A549 (cell line): ENCODE data around the gene PCYT2. TPM values are rescaled to one million over a fixed set of nuclear protein-coding genes. Genes with fewer than 3 reads are reported as not detected.

Source experiments
- ATAC-seq, 2 experiments: fragments of 200-7000 bp in 1 of 2; fragments of >200 bp in 1 of 2; cut with Nextera tagmentation in 1 of 2; cut with Tn5 transposase in 1 of 2; 3 replicates each; pipeline versions ENCODE4 v1.8.0 to v1.9.1; 2018 to 2020; ENCODE audit warnings: mild to moderate bottlenecking in 1 of 2, moderate library complexity in 1 of 2
- CTCF ChIA-PET: fragments of 300-600 bp; sonication (Branson Sonifier 250); formaldehyde crosslinking; extraction: SDS; loops from one replicate; lab custom pipeline; 2021; ENCODE audit warnings: antibody characterized with exemption, inconsistent platforms; lab: Yijun Ruan, JAX
- POLR2A ChIA-PET: fragments of 350-600 bp; formaldehyde crosslinking; extraction: SDS; loops from one replicate; lab custom pipeline; 2021; ENCODE audit warnings: antibody characterized with exemption, inconsistent platforms; lab: Yijun Ruan, JAX
- DNase-seq, 2 experiments: peaks; one replicate each; pipeline versions ENCODE4 v3.0.0 to v3.0.0-alpha.2; 2011 to 2016; ENCODE audit warnings: low read depth in 1 of 2, low spot score in 1 of 2
- FAIRE-seq: peaks from 2 replicates; lab custom pipeline; 2011; peaks lifted over from hg19 to GRCh38; lab: Jason Lieb, UNC
- H3K27ac ChIP-seq, 2 experiments: fragments of >200 bp; sonication (Bioruptor Twin); formaldehyde crosslinking; 3 replicates each; pipeline ENCODE4 v1.5.1; 2016 to 2017
- H3K4me1 ChIP-seq: fragments of >200 bp; sonication (Bioruptor Twin); formaldehyde crosslinking; 3 replicates; pipeline ENCODE4 v1.6.1; 2016
- H3K4me2 ChIP-seq: fragments of >200 bp; sonication (Bioruptor Twin); formaldehyde crosslinking; 3 replicates; pipeline ENCODE4 v1.6.1; 2016
- H3K4me3 ChIP-seq: fragments of >200 bp; sonication (Bioruptor Twin); formaldehyde crosslinking; 3 replicates; pipeline ENCODE4 v1.5.1; 2016
- H3K9me3 ChIP-seq: fragments of >200 bp; sonication (Bioruptor Twin); formaldehyde crosslinking; 3 replicates; pipeline ENCODE4 v1.6.1; 2016
- ATOH8 ChIP-seq: fragments of 250-450 bp; sonication (Bioruptor Pico); IDR thresholded peaks from 2 replicates; pipeline ENCODE4 v1.5.0; 2020; ENCODE audit warnings: low read depth, mild to moderate bottlenecking, moderate library complexity
- EHMT2 ChIP-seq: fragments of 200-600 bp; sonication (generic); IDR thresholded peaks from 2 replicates; pipeline ENCODE4 v1.6.1; 2016; ENCODE audit warnings: antibody characterized with exemption, low read depth, mild to moderate bottlenecking, moderate library complexity
- EP300 ChIP-seq, 2 experiments: fragments of >200 bp; sonication (Bioruptor Twin); formaldehyde crosslinking; IDR thresholded peaks; 2 replicates in 1 of 2; 3 replicates in 1 of 2; pipeline ENCODE4 v1.6.1; 2016 to 2017
- FOSB ChIP-seq: fragments of 250-450 bp; sonication (Bioruptor Pico); IDR thresholded peaks from 2 replicates; pipeline ENCODE4 v1.5.0; 2020; ENCODE audit warnings: mild to moderate bottlenecking, moderate library complexity
- HMGXB4 ChIP-seq: fragments of 250-450 bp; sonication (Bioruptor Pico); IDR thresholded peaks from 2 replicates; pipeline ENCODE4 v1.5.0; 2021; ENCODE audit warnings: mild to moderate bottlenecking, moderate library complexity, borderline replicate concordance
- JUN ChIP-seq, 2 experiments: fragments of >200 bp; sonication (Bioruptor Twin); formaldehyde crosslinking; IDR thresholded peaks; 2 replicates in 1 of 2; 3 replicates in 1 of 2; pipeline ENCODE4 v1.6.1; 2016 to 2017
- JUNB ChIP-seq: fragments of >200 bp; sonication (Bioruptor Twin); formaldehyde crosslinking; IDR thresholded peaks from 2 replicates; pipeline ENCODE4 v1.6.1; 2016
- MAX ChIP-seq: IDR thresholded peaks from 2 replicates; pipeline ENCODE4 v1.6.1; 2012
- MYC ChIP-seq: IDR thresholded peaks from 2 replicates; pipeline ENCODE4 v1.6.1; 2012; ENCODE audit warnings: mild to moderate bottlenecking, inconsistent platforms, low read length, improper control_type of control experiment, borderline replicate concordance
- NPAS2 ChIP-seq: fragments of 250-450 bp; sonication (Bioruptor Pico); IDR thresholded peaks from 2 replicates; pipeline ENCODE4 v1.8.0; 2022; ENCODE audit warnings: mild to moderate bottlenecking, moderate library complexity, borderline replicate concordance
- POLR2A ChIP-seq: IDR thresholded peaks from 2 replicates; pipeline ENCODE4 v1.6.1; 2012; ENCODE audit warnings: mild to moderate bottlenecking, low read length
- RAD21 ChIP-seq, 2 experiments: fragments of >200 bp in 1 of 2; sonication (Bioruptor Twin) in 1 of 2; formaldehyde crosslinking in 1 of 2; IDR thresholded peaks in 1 of 2; conservative IDR thresholded peaks in 1 of 2; 2 replicates in 1 of 2; 3 replicates in 1 of 2; pipeline ENCODE4 v1.6.1; 2012 to 2018; ENCODE audit warnings: inconsistent platforms in 1 of 2
- RCOR1 ChIP-seq: fragments of 150-350 bp; IDR thresholded peaks from 2 replicates; pipeline ENCODE4 v1.6.1; 2014; ENCODE audit warnings: antibody characterized with exemption, low read length, low read depth
- RFX5 ChIP-seq: fragments of 450-650 bp; IDR thresholded peaks from 2 replicates; pipeline ENCODE4 v1.7.1; 2014; ENCODE audit warnings: antibody characterized with exemption, mild to moderate bottlenecking, moderate library complexity
- SMC3 ChIP-seq: fragments of >200 bp; sonication (Bioruptor Twin); formaldehyde crosslinking; IDR thresholded peaks from 3 replicates; pipeline ENCODE4 v1.6.1; 2018; ENCODE audit warnings: inconsistent platforms
- SREBF2 ChIP-seq: fragments of 450-650 bp; IDR thresholded peaks from 2 replicates; pipeline ENCODE4 v1.6.1; 2014; ENCODE audit warnings: mild to moderate bottlenecking, moderate library complexity
- ZC3H11A ChIP-seq: fragments of 450-650 bp; IDR thresholded peaks from 2 replicates; pipeline ENCODE4 v1.6.1; 2014; ENCODE audit warnings: antibody characterized with exemption, mild to moderate bottlenecking
- WGBS: methylation state at CpG from one replicate; pipeline ENCODE4 v1.1.6; 2017; ENCODE audit errors: missing lambda C conversion rate; 5-methylcytosine and 5-hydroxymethylcytosine counted together
- polyA plus RNA-seq, 4 experiments: library from polyadenylated mRNA; depleted of rRNA in 3 of 4; stranded (reverse); fragments of >200 nt; fragmentation: RNase III in 1 of 4; extraction: RNeasy Plus Mini Kit Qiagen cat#74134 plus additional on column Dnase treatment in 1 of 4; gene quantifications; 2 replicates in 3 of 4; 3 replicates in 1 of 4; pipeline ENCODE4 v1.2.3, GENCODE V29; 2011 to 2017
- TF ChIP-seq, protein P1 (sequence below): fragments of >200 bp; sonication (Bioruptor Twin); formaldehyde crosslinking; IDR thresholded peaks from 3 replicates; pipeline ENCODE4 v1.6.1; 2016

The PCYT2 gene
- polyA plus RNA-seq, 2 of the 4 experiments (the other 2 are of a cell fraction), result 7.1 to 17.0 TPM

- peak; percentile 32 to 50; a peak in 4 of 6 replicates for ATAC-seq
- peak in 1 of 2 experiments; percentile 47; a peak in 3 of 5 replicates for TF ChIP-seq RAD21 (conservative IDR thresholded peaks at IDR 0.05 in 1 of 2, IDR thresholded peaks at IDR 0.05 in 1 of 2)
- TF ChIP-seq RFX5, result no peak
- no peak for TF ChIP-seq NPAS2
- Histone ChIP-seq H3K4me1 (peaks cover 12% of the 10 kb centered on the region; the same call in 2 of the 3 replicates), H3K4me3 (no peak overlapping the region), H3K4me2 (no peak overlapping the region), H3K9me3 (no peaks in the 10 kb centered on the region), H3K27ac (no peak overlapping the region)
- ChIA-PET CTCF (interaction anchor here (0.6 to 12.1 kb wide), 12 partner anchors 8 to 170 kb away, joined by 3 to 96 read pairs (median 4); no protein-coding TSS in a partner anchor), POLR2A (interaction anchor here (0.5 to 1.4 kb wide), 7 partner anchors 10 to 556 kb away, joined by 3 to 7 read pairs (median 3); partner anchors contain the start of genes MCRIP1 and SLC25A10)
- no peak for FAIRE-seq
- DNase-seq, result no peak
- WGBS, result 89% methylated on average over 29 of the region's 29 CpGs
These were observed 56.0 kb downstream of the PCYT2 start for GRCh38 chr17:81854974-81855774.

DNA sequence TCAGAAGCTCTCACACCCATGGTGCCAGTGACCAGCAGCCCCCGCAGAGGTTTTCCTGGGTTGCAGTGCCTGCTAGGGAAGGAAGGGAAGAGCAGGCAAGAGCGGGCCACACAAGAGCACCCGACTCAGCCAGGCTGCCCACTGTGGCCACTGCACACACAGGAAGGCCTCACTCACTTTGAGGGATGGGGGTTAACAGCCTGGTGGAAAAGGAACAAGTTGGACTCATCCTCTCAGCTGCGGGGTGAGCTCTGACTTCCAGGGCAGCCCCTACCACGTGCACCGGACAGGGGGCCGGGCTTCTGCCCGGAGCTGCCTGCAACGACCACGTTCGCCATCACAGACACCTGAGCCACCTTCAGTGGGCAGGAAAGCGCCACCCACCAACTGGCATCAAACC lies 59.0 kb downstream of the PCYT2 start:
- Histone ChIP-seq H3K27ac (no peak overlapping the region), H3K4me3 (no peak overlapping the region), H3K4me1 (no peaks in the 10 kb centered on the region), H3K4me2 (no peak overlapping the region), H3K9me3 (no peaks in the 10 kb centered on the region)
- no peak for DNase-seq
- POLR2A ChIA-PET, result interaction anchor here (1.0 to 1.5 kb wide), 2 partner anchors 9 to 19 kb away, joined by 4 to 7 read pairs; partner anchors contain the start of genes MCRIP1 and P4HB
- no peak for FAIRE-seq
- ATAC-seq, result 0 out of 6 replicates have a peak, but pooled peaks of 1 of the 2 experiments have one; percentile 28
- 90% methylated on average over 12 of the region's 12 CpGs for WGBS
- CTCF ChIA-PET, result interaction anchor here (0.7 to 12.1 kb wide), 7 partner anchors 8 to 178 kb away, joined by 3 to 96 read pairs (median 3); no protein-coding TSS in a partner anchor
- TF ChIP-seq FOSB (CRISPR knock-in tag) (no peak), ATOH8 (CRISPR knock-in tag) (no peak), EP300 (IDR thresholded peaks at IDR 0.05) (no peak), RCOR1 (no peak), RFX5 (no peak), MYC (no peak), NPAS2 (no peak), HMGXB4 (no peak), JUN (IDR thresholded peaks at IDR 0.05) (no peak), JUNB (no peak), SREBF2 (no peak), ZC3H11A (no peak), EHMT2 (no peak), RAD21 (conservative IDR thresholded peaks at IDR 0.05 in 1 of 2, IDR thresholded peaks at IDR 0.05 in 1 of 2) (no peak), MAX (no peak), SMC3 (no peak), POLR2A (no peak)
- TF ChIP-seq, protein P1, sequence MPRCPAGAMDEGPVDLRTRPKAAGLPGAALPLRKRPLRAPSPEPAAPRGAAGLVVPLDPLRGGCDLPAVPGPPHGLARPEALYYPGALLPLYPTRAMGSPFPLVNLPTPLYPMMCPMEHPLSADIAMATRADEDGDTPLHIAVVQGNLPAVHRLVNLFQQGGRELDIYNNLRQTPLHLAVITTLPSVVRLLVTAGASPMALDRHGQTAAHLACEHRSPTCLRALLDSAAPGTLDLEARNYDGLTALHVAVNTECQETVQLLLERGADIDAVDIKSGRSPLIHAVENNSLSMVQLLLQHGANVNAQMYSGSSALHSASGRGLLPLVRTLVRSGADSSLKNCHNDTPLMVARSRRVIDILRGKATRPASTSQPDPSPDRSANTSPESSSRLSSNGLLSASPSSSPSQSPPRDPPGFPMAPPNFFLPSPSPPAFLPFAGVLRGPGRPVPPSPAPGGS, result no peak
